ENCODE measurements around the gene NOTCH3.

NOTCH3 gene

DNA sequence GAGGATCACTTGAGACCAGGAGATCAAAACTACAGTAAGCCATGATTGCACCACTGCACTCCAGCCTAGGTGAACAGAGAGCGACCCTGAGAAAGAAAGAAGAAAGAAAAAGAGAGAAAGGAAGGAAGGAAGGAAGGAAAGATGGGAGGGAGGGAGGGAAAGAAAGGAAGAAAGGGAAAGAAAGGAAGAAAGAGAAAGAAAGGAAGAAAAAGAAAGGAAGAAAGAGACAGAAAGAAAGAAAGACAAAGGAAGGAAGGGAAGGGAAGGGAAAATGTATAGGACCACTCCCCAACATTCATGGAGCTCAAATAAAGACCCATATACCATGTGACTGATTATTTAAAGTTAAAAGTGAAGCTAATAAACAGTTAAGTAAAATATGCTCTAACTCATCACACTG is 53.7 kb downstream of the NOTCH3 start:
- DNase-seq (ENCODE audit: low read depth) = no peak

GRCh38 chr19:15144046-15144646 is 56.6 kb downstream of the NOTCH3 start:
- DNase-seq (ENCODE audit: low read depth) = peak; percentile 91
- H3K4me3 ChIP-seq (ENCODE audit: low read length) = no peak overlapping the region
- TF ChIP-seq CTCF (IDR thresholded peaks at IDR 0.05; ENCODE audit: insufficient read depth, low read depth, low read length, missing control alignments) = no peak

More for the DNA sequence above, 53.7 kb downstream of the NOTCH3 start:
- H3K4me3 ChIP-seq (ENCODE audit: low read length) = no peak overlapping the region
- no peak for TF ChIP-seq CTCF (IDR thresholded peaks at IDR 0.05; ENCODE audit: insufficient read depth, low read depth, low read length, missing control alignments)

- no peak for TF ChIP-seq CTCF (IDR thresholded peaks at IDR 0.05; ENCODE audit: insufficient read depth, low read depth, low read length, missing control alignments)
- H3K4me3 ChIP-seq (ENCODE audit: low read length) = no peak overlapping the region
- no peak for DNase-seq (ENCODE audit: low read depth)
Observed at GRCh38 chr19:15142313-15142712, 58.5 kb downstream of the NOTCH3 start.

DNA sequence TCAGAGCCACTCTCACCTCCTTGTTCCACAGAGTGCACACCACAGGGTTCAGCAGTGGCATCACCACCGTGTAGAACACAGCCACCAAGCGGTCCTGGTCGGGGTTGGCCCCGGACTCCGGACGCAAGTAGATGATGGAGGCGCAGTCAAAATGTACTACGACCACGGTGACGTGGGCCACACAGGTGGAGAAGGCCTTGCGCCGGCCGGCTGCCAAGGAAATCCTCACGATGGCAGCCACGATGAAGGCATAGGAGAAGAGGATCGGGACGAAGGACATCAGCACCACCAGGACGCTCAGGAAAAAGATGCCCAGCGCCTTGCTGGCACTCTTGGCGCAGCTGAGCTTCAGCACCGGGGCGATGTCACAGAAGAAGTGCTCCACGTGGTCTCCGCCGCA is 59.7 kb downstream of the NOTCH3 start:
- no peak for DNase-seq (ENCODE audit: low read depth)
- TF ChIP-seq CTCF (IDR thresholded peaks at IDR 0.05; ENCODE audit: insufficient read depth, low read depth, low read length, missing control alignments) = no peak
- no peak overlapping the region for H3K4me3 ChIP-seq (ENCODE audit: low read length)

DNA sequence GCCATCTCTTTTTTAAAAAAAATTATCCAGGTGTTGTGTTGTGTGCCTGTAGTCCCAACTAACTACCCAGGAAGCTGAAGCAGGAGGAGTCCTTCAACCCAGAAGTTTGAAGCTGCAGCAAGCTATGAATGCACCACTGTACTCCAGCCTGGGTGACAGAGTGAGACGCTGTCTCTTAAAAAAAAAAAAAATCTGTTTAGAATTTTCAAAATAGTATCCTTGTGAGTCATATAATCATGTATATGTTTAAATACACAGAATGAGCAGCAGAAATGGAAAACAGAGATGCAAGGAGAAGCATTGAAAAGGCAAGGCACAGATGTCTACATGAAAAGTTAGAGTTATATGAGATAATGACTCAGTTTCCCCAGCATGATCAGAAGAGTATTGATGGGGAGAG is 62.4 kb downstream of the NOTCH3 start:
- no peak for DNase-seq (ENCODE audit: low read depth)
- no peak overlapping the region for H3K4me3 ChIP-seq (ENCODE audit: low read length)
- TF ChIP-seq CTCF (IDR thresholded peaks at IDR 0.05; ENCODE audit: insufficient read depth, low read depth, low read length, missing control alignments) = no peak

GRCh38 chr19:15137777-15138176 is 63.0 kb downstream of the NOTCH3 start:
- DNase-seq (ENCODE audit: low read depth) = no peak
- TF ChIP-seq CTCF (IDR thresholded peaks at IDR 0.05; ENCODE audit: insufficient read depth, low read depth, low read length, missing control alignments) = no peak
- no peak overlapping the region for H3K4me3 ChIP-seq (ENCODE audit: low read length)

GRCh38 chr19:15136234-15136954 is 64.4 kb downstream of the NOTCH3 start:
- H3K4me3 ChIP-seq (ENCODE audit: low read length) = no peak overlapping the region
- DNase-seq (ENCODE audit: low read depth) = peak; percentile 89
- TF ChIP-seq CTCF (IDR thresholded peaks at IDR 0.05; ENCODE audit: insufficient read depth, low read depth, low read length, missing control alignments) = no peak

Data from epithelial cell of esophagus (primary cell).